Esophagus muscularis mucosa (tissue), 4 donors: ENCODE measurements around the gene BCAS4. TPM values are rescaled to one million over a fixed set of nuclear protein-coding genes. Genes with fewer than 3 reads are reported as not detected.
"Not testable (repeated sequence)": the region's sequence is repeated elsewhere in the genome, so short reads cannot be mapped to it uniquely, and the experiment has no call there.

Source experiments
- DNase-seq: peaks from one replicate; pipeline ENCODE4 v3.0.0-alpha.2; 2017; ENCODE audit errors: extremely low spot score
- H3K27ac ChIP-seq, 4 donors: fragments of 200-600 bp; sonication (generic); replicated peaks in 1 of 4; 1 replicate in 3 of 4; 2 replicates in 1 of 4; pipeline ENCODE4 v1.5.1; 2016 to 2019; ENCODE audit warnings: mild to moderate bottlenecking in 1 of 4
- H3K27me3 ChIP-seq, 4 donors: fragments of 200-600 bp; sonication (generic); one replicate each; pipeline versions ENCODE4 v1.5.1 to v1.6.0; 2016 to 2019
- H3K36me3 ChIP-seq, 4 donors: fragments of 200-600 bp; sonication (generic); one replicate each; pipeline ENCODE4 v1.5.1; 2016 to 2019
- H3K4me1 ChIP-seq, 4 donors: fragments of 200-600 bp; sonication (generic); one replicate each; pipeline ENCODE4 v1.5.1; 2016 to 2019
- H3K4me3 ChIP-seq, 4 donors: fragments of 200-600 bp; sonication (generic); 1 replicate in 2 of 4; 2 replicates in 2 of 4; pipeline ENCODE4 v1.5.1; 2016 to 2019; ENCODE audit warnings: mild to moderate bottlenecking in 4 of 4, moderate library complexity in 1 of 4
- H3K9me3 ChIP-seq, 4 donors: fragments of 200-600 bp; sonication (generic); 1 replicate in 3 of 4; 2 replicates in 1 of 4; pipeline ENCODE4 v1.5.1; 2016 to 2019
- EP300 ChIP-seq: sonication (generic); formaldehyde crosslinking; IDR thresholded peaks from one replicate; pipeline ENCODE4 v1.6.1; 2017; ENCODE audit warnings: antibody characterized with exemption
- POLR2A ChIP-seq: fragments of 450-650 bp; IDR thresholded peaks from one replicate; pipeline ENCODE4 v1.6.1; 2017; ENCODE audit warnings: antibody characterized with exemption, moderate library complexity, mild to moderate bottlenecking, low read depth
- POLR2AphosphoS5 ChIP-seq, 2 donors: sonication (generic); formaldehyde crosslinking; IDR thresholded peaks; one replicate each; pipeline ENCODE4 v1.6.1; 2017; ENCODE audit warnings: antibody characterized with exemption in 2 of 2
- WGBS: methylation state at CpG from one replicate; pipeline ENCODE4 v1.1.5; 2018; 5-methylcytosine and 5-hydroxymethylcytosine counted together
- intact Hi-C: fragments of 100-400 bp; cut with DNase I; formaldehyde crosslinking; loops from one replicate; pipeline ENCODE4 v1.15.1; 2023
- total RNA-seq, 4 donors: library from RNA; depleted of rRNA; stranded (reverse); fragments of >200 nt; gene quantifications; one replicate each; pipeline versions ENCODE4 v1.1.0 to v1.2.1, GENCODE V29; 2016
- TF ChIP-seq, protein P1 (sequence below), 3 experiments: fragments of 200-600 bp in 2 of 3; fragments of 450-650 bp in 1 of 3; sonication (generic) in 2 of 3; IDR thresholded peaks; one replicate each; pipeline ENCODE4 v1.5.1; 2017 to 2019; ENCODE audit warnings: antibody characterized with exemption in 3 of 3, mild to moderate bottlenecking in 2 of 3, moderate library complexity in 1 of 3

BCAS4 gene
- total RNA-seq, 4 donors from 2014 or later, result 3.1 to 5.4 (median 4.5) TPM

DNA sequence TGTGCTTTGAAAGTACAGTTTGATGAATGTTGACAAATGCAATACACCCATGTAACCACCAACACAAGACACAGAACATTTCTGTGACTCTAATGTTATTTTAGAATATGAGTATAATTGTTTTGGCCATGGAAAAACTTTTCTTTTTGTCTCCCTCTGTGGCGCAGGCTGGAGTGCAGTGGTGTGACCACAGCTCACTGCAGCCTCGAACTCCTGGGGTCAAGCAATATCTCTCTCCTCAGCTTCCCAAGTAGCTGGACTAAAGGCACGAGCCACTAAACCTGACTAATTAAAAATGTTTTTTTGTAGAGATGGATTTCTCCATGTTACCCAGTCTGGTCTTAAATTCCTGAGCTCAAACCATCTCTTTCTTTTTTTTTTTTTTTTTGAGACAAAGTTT lies 20.3 kb upstream of the BCAS4 start:
- intact Hi-C loops, result no loop called here
- no peaks in the 10 kb centered on the region for H3K36me3 ChIP-seq
- peaks cover 0 to 8% (median 0%) of the 10 kb centered on the region in 4 donors for H3K27me3 ChIP-seq
- H3K27ac ChIP-seq, result no peak overlapping the region
- H3K9me3 ChIP-seq, result no peaks in the 10 kb centered on the region
- peak; percentile 53 for DNase-seq
- TF ChIP-seq EP300, result no peak
- no peak for TF ChIP-seq POLR2AphosphoS5 (IDR thresholded peaks at IDR 0.05)
- TF ChIP-seq POLR2A, result no peak
- TF ChIP-seq, protein P1, sequence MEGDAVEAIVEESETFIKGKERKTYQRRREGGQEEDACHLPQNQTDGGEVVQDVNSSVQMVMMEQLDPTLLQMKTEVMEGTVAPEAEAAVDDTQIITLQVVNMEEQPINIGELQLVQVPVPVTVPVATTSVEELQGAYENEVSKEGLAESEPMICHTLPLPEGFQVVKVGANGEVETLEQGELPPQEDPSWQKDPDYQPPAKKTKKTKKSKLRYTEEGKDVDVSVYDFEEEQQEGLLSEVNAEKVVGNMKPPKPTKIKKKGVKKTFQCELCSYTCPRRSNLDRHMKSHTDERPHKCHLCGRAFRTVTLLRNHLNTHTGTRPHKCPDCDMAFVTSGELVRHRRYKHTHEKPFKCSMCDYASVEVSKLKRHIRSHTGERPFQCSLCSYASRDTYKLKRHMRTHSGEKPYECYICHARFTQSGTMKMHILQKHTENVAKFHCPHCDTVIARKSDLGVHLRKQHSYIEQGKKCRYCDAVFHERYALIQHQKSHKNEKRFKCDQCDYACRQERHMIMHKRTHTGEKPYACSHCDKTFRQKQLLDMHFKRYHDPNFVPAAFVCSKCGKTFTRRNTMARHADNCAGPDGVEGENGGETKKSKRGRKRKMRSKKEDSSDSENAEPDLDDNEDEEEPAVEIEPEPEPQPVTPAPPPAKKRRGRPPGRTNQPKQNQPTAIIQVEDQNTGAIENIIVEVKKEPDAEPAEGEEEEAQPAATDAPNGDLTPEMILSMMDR (IDR thresholded peaks at IDR 0.05), result no peak
- 94% methylated on average over 3 of the region's 3 CpGs for WGBS
- no peaks in the 10 kb centered on the region for H3K4me1 ChIP-seq
- no peak overlapping the region for H3K4me3 ChIP-seq

DNA sequence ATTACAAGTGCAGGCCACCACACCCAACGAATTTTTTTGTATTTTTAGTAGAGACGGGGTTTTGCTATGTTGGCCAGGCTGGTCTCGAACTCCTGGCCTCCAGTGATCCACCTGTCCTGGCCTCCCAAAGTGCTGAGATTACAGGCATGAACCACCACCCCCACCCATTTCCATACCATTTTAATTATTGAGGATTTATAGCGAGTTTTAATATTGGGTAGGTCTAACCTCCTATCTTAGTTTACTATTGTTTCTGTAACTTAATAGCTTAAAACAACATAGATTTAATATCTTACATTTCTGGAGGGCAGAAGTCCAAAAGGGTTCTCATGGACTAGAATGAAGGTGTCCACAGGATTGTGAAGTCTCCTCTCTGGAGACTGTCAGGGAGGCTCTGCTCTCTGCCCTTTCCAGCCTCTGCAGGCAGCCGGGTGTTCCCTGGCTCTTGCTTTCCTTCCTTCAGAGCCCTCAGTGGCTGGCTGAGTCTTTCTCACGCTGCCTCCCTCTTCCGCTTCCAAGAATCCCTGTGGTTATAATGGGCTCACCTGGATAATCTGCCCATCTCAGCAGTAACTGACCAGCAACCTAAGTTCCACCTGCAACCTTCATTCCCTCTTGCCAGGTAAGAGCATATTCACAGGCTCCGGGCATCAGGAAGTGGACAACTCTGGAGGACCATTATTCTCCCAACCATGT lies 18.6 kb upstream of the BCAS4 start:
- Histone ChIP-seq H3K4me3 (no peak overlapping the region), H3K4me1 (no peaks in the 10 kb centered on the region), H3K9me3 (no peaks in the 10 kb centered on the region), H3K36me3 (no peaks in the 10 kb centered on the region), H3K27me3 (peaks cover 0 to 8% (median 0%) of the 10 kb centered on the region in 4 donors), H3K27ac (no peak overlapping the region)
- 72% methylated on average over 8 of the region's 8 CpGs for WGBS
- TF ChIP-seq POLR2A (no peak), EP300 (no peak), POLR2AphosphoS5 (IDR thresholded peaks at IDR 0.05) (no peak)
- TF ChIP-seq, protein P1 (IDR thresholded peaks at IDR 0.05), result no peak
- intact Hi-C loops, result no loop called here
- peak; percentile 62 for DNase-seq

DNA sequence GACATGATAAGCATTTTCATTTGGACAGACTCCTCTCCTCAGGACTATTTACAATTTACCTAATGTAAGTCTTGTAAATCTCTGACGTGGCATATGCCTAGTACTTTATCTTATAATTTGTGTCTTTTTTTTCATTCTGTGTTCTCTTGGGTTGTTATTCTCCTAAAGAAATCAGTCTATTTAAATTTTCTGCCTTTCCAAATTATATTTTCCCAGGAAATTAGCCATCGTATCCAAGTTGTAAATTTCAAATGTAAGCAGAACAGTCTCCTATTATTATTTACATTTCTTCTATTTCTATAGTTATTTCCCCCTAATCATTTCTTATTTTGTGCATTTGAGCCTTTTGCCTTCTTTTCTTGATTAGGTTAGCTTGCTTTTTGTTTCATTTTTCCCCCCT lies 17.5 kb upstream of the BCAS4 start:
- TF ChIP-seq POLR2A (no peak), POLR2AphosphoS5 (IDR thresholded peaks at IDR 0.05) (no peak), EP300 (no peak)
- TF ChIP-seq, protein P1 (IDR thresholded peaks at IDR 0.05), result no peak
- Histone ChIP-seq H3K9me3 (no peaks in the 10 kb centered on the region), H3K27me3 (peaks cover 0 to 8% (median 0%) of the 10 kb centered on the region in 4 donors), H3K36me3 (no peaks in the 10 kb centered on the region), H3K27ac (no peak overlapping the region), H3K4me3 (no peak overlapping the region), H3K4me1 (no peaks in the 10 kb centered on the region)
- intact Hi-C loops, result no loop called here
- DNase-seq, result no peak
- WGBS, result 63% methylated on average over 2 of the region's 2 CpGs

DNA sequence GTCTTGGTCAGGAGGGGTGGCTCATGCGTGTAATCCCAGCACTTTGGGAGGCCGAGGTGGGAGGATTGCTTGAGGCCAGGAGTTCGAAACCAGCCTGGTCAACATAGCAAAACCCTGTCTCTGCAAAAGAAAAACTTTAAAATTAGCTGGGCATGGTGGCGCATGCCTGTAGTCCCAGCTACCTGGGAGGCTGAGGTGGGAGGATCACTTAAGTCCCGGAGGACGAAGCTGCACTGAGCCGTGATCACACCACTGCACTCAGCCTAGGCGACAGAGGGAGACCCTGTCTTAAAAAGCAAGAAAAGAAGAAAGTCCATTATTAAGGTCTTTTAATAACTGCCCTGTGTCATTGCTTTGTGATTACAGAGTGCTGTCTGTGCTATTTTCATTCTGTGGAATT lies 15.9 kb upstream of the BCAS4 start:
- H3K27me3 ChIP-seq, H3K36me3 ChIP-seq, H3K4me3 ChIP-seq, H3K4me1 ChIP-seq, H3K27ac ChIP-seq, intact Hi-C loops, DNase-seq, H3K9me3 ChIP-seq: not testable (repeated sequence)
- WGBS, result 98% methylated on average over 8 of the region's 8 CpGs

DNA sequence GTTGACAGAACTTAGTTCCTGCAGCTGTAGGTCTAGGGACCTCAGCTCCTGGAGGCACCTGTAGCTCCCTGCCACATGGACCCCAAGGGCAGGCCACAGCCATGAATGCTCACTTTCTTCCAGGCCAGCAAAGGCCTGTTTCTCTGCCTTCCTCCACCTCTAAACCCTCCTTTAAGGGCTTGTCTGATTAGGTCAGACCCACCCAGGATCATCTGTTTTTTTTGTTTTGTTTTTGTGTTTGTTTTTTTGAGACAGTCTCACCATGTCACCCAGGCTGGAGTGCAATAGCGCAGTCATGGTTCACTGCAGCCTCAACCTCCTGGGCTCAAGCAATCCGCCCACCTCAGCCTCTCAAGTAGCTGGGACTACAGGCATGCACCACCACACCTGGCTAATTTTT lies 11.5 kb upstream of the BCAS4 start:
- Histone ChIP-seq H3K4me3 (no peak overlapping the region), H3K27ac (no peak overlapping the region), H3K9me3 (no peaks in the 10 kb centered on the region), H3K27me3 (peaks cover 0 to 6% (median 0%) of the 10 kb centered on the region in 4 donors), H3K36me3 (no peaks in the 10 kb centered on the region), H3K4me1 (peaks cover 0 to 5% (median 2%) of the 10 kb centered on the region in 4 donors)
- no peak for DNase-seq
- TF ChIP-seq POLR2AphosphoS5 (IDR thresholded peaks at IDR 0.05) (no peak), EP300 (no peak), POLR2A (no peak)
- TF ChIP-seq, protein P1 (IDR thresholded peaks at IDR 0.05), result no peak
- intact Hi-C loops, result no loop called here
- 100% methylated on average over 2 of the region's 2 CpGs for WGBS
